Neural cell (in vitro differentiated cells): ENCODE results near the gene C13orf46. TPM values are rescaled to one million over a fixed set of nuclear protein-coding genes. Genes with fewer than 3 reads are reported as not detected.

Experiments used
- H2AFZ ChIP-seq: fragments of 200-600, 300-800 bp; sonication (generic), shearing (Covaris generic); 2 replicates; pipeline ENCODE4 v1.6.0; 2014; ENCODE audit warnings: low read depth, mild to moderate bottlenecking, antibody characterized with exemption, low read length, moderate library complexity
- H3F3A ChIP-seq: fragments of 200-600 bp; shearing (Covaris generic); 2 replicates; pipeline ENCODE4 v1.6.1; 2016; ENCODE audit warnings: mild to moderate bottlenecking, moderate library complexity, mixed read lengths, antibody characterized with exemption, low read length; ENCODE audit not compliant: insufficient read depth, poor library complexity, severe bottlenecking
- H3K27ac ChIP-seq: fragments of 200-600, 300-800 bp; sonication (generic), shearing (Covaris generic); 2 replicates; pipeline ENCODE4 v1.5.1; 2014; ENCODE audit warnings: mild to moderate bottlenecking, low read length, moderate library complexity
- H3K27me3 ChIP-seq: fragments of 300-800, 200-600 bp; sonication (generic), shearing (Covaris generic); 2 replicates; pipeline ENCODE4 v1.6.0; 2014; ENCODE audit warnings: mild to moderate bottlenecking, low read depth, low read length, moderate library complexity; ENCODE audit not compliant: insufficient read depth
- H3K36me3 ChIP-seq: fragments of 300-800, 200-600 bp; sonication (generic), shearing (Covaris generic); 2 replicates; pipeline ENCODE4 v1.5.1; 2014; ENCODE audit warnings: mild to moderate bottlenecking, antibody characterized with exemption, low read length, moderate library complexity; ENCODE audit not compliant: insufficient read depth
- H3K4me2 ChIP-seq: fragments of 300-800, 200-600 bp; sonication (generic), shearing (Covaris generic); 2 replicates; pipeline ENCODE4 v1.6.0; 2014; ENCODE audit warnings: mild to moderate bottlenecking, low read length
- H3K4me3 ChIP-seq: fragments of 300-800, 200-600 bp; sonication (generic), shearing (Covaris generic); 2 replicates; pipeline ENCODE4 v1.5.1; 2014; ENCODE audit warnings: mild to moderate bottlenecking, low read length, moderate library complexity
- H3K79me2 ChIP-seq: fragments of 200-600 bp; shearing (Covaris generic); replicated peaks from 2 replicates; pipeline ENCODE4 v1.6.0; 2014; ENCODE audit warnings: mild to moderate bottlenecking, low read length, moderate library complexity; ENCODE audit not compliant: insufficient read depth
- H3K9ac ChIP-seq: fragments of 300-800, 200-600 bp; sonication (generic), shearing (Covaris generic); 2 replicates; pipeline ENCODE4 v1.6.1; 2016; ENCODE audit warnings: mild to moderate bottlenecking, low read length, mixed read lengths
- H3K9me2 ChIP-seq: fragments of 200-600 bp; shearing (Covaris generic); 2 replicates; pipeline ENCODE4 v1.6.1; 2016; ENCODE audit warnings: mild to moderate bottlenecking, low read length, mixed read lengths; ENCODE audit not compliant: insufficient read depth
- H3K9me3 ChIP-seq: fragments of 200-600, 300-800 bp; sonication (generic), shearing (Covaris generic); 2 replicates; pipeline ENCODE4 v1.6.1; 2016; ENCODE audit warnings: mild to moderate bottlenecking, mixed run types, low read length, moderate library complexity, mixed read lengths
- H4K20me1 ChIP-seq: fragments of 200-600 bp; shearing (Covaris generic); 2 replicates; pipeline ENCODE4 v1.6.1; 2016; ENCODE audit warnings: mild to moderate bottlenecking, mixed run types; ENCODE audit not compliant: insufficient read depth
- CTCF ChIP-seq: fragments of 450-650 bp; IDR thresholded peaks from 2 replicates; pipeline ENCODE4 v1.5.1; 2014; ENCODE audit warnings: antibody characterized with exemption, mild to moderate bottlenecking, moderate library complexity; ENCODE audit not compliant: poor library complexity, severe bottlenecking
- EP300 ChIP-seq: fragments of 450-650 bp; conservative IDR thresholded peaks from 2 replicates; pipeline ENCODE4 v1.6.1; 2014; ENCODE audit warnings: antibody characterized with exemption, mild to moderate bottlenecking, moderate library complexity; ENCODE audit not compliant: poor library complexity, severe bottlenecking
- EZH2 ChIP-seq: fragments of 200-600, 300-800 bp; shearing (Covaris generic), sonication (generic); IDR thresholded peaks from 2 replicates; pipeline ENCODE4 v1.6.1; 2014; ENCODE audit warnings: antibody characterized with exemption, low read length, borderline replicate concordance, mild to moderate bottlenecking; ENCODE audit not compliant: insufficient read depth, poor library complexity, severe bottlenecking
- MXI1 ChIP-seq: fragments of 450-650 bp; conservative IDR thresholded peaks from 2 replicates; pipeline ENCODE4 v1.6.1; 2014; ENCODE audit warnings: antibody characterized with exemption, mild to moderate bottlenecking; ENCODE audit not compliant: poor library complexity, severe bottlenecking
- POLR2AphosphoS5 ChIP-seq: IDR thresholded peaks from 2 replicates; pipeline ENCODE4 v1.6.1; 2012
- RAD21 ChIP-seq: fragments of 450-650 bp; conservative IDR thresholded peaks from 2 replicates; pipeline ENCODE4 v1.6.1; 2014; ENCODE audit warnings: antibody characterized with exemption, mild to moderate bottlenecking, moderate library complexity
- REST ChIP-seq: IDR thresholded peaks from 2 replicates; pipeline ENCODE4 v1.6.1; 2012; ENCODE audit warnings: borderline replicate concordance
- SMC3 ChIP-seq: fragments of 450-650 bp; conservative IDR thresholded peaks from 2 replicates; pipeline ENCODE4 v1.6.1; 2014; ENCODE audit warnings: antibody characterized with exemption, mild to moderate bottlenecking, moderate library complexity; ENCODE audit not compliant: poor library complexity
- TAF1 ChIP-seq: IDR thresholded peaks from 2 replicates; pipeline ENCODE4 v1.6.1; 2012; ENCODE audit warnings: low read depth
- polyA plus RNA-seq: library from polyadenylated mRNA; depleted of rRNA; stranded (reverse); fragments of >200 nt; gene quantifications from 2 replicates; pipeline ENCODE4 v1.2.3, GENCODE V29; 2014

C13orf46 gene
- polyA plus RNA-seq, 1 donor from 2014 or later, result not detected

GRCh38 chr13:113941571-113942191, 32.2 kb downstream of the C13orf46 start:
- TF ChIP-seq SMC3 (no peak), MXI1 (no peak), EP300 (no peak), TAF1 (no peak), RAD21 (no peak), EZH2 (no peak), REST (no peak)
- no peaks in the 10 kb centered on the region for H3K79me2 ChIP-seq
- no peak overlapping the region for H2AFZ ChIP-seq
- H3K4me2 ChIP-seq, result no peak overlapping the region
- H3K27ac ChIP-seq, result no peak overlapping the region
- H3F3A ChIP-seq, result no peaks in the 10 kb centered on the region
- no peaks in the 10 kb centered on the region for H3K27me3 ChIP-seq
- no peaks in the 10 kb centered on the region for H4K20me1 ChIP-seq
- no peaks in the 10 kb centered on the region for H3K36me3 ChIP-seq
- H3K9me2 ChIP-seq, result no peaks in the 10 kb centered on the region
- H3K9me3 ChIP-seq, result no peaks in the 10 kb centered on the region
- no peak overlapping the region for H3K4me3 ChIP-seq
- no peak overlapping the region for H3K9ac ChIP-seq

GRCh38 chr13:113939944-113940297, 34.0 kb downstream of the C13orf46 start:
- Histone ChIP-seq H3K4me3 (no peak overlapping the region), H3K27ac (no peak overlapping the region), H3K36me3 (no peaks in the 10 kb centered on the region), H4K20me1 (no peaks in the 10 kb centered on the region), H3K9ac (no peak overlapping the region), H3K9me3 (no peaks in the 10 kb centered on the region), H3F3A (no peaks in the 10 kb centered on the region), H3K27me3 (no peaks in the 10 kb centered on the region), H3K9me2 (no peaks in the 10 kb centered on the region), H3K79me2 (no peaks in the 10 kb centered on the region), H3K4me2 (no peak overlapping the region), H2AFZ (no peak overlapping the region)
- TF ChIP-seq EZH2, result no peak
- TF ChIP-seq CTCF, result no peak
- TF ChIP-seq EP300, result no peak
- TF ChIP-seq RAD21, result no peak
- TF ChIP-seq REST, result no peak
- no peak for TF ChIP-seq POLR2AphosphoS5
- no peak for TF ChIP-seq MXI1
- TF ChIP-seq TAF1, result no peak
- no peak for TF ChIP-seq SMC3
